HL-60/S4 treated with phorbol 12-myristate 13-acetate at 8.2 ng/mL for 4 days and 3 days (cell line): ENCODE data around the gene RUNX1.

Source experiments
- in situ Hi-C: fragments of 300-500 bp; cut with MboI; formaldehyde crosslinking; loops from 2 replicates; pipeline ENCODE4 v1.15.0; 2022; ENCODE audit warnings: low sequenced_read_pairs

RUNX1 gene

DNA sequence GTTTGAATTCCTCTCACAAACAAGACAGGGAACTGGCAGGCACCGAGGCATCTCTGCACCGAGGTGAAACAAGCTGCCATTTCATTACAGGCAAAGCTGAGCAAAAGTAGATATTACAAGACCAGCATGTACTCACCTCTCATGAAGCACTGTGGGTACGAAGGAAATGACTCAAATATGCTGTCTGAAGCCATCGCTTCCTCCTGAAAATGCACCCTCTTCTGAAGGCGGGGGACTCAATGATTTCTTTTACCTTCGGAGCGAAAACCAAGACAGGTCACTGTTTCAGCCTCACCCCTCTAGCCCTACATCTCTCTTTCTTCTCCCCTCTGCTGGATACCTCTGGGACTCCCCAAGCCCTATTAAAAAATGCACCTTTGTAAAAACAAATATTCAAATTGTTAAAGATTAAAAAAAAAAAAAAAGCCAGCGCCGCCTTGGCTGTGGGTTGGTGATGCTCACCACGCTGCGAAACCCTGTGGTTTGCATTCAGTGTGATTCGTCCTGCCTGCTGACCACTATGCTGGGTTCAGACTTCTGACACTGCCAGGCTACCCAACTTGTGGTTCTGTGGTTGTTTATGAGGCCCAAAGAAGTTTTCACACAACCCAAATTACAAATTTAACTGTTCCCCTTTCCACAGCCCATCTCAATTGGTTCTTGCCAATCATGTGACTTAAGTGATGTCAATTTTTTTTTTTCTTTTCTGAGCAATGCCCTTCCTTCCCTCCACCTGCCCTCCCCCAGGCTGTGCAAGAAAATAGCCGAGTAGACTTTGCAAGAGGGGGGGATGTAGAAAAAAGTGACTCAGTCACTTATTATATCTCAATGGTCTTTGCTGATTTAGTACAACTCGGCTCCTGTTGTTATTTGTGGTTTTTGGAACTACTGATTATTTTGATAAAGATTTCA is at the start of gene RUNX1:
Gene RUNX1 (minus strand): TSS at position 597 of the 912 bp plus-strand sequence.
- in situ Hi-C loops, result loop anchor here (25.0 kb wide), 1 partner anchor 888 kb away; no protein-coding TSS in a partner anchor

- in situ Hi-C loops, result no loop called here
Measured at GRCh38 chr21:35097525-35097924, 48.4 kb upstream of the RUNX1 start.

- in situ Hi-C loops, result no loop called here
Measured at GRCh38 chr21:35096959-35097358, 47.9 kb upstream of the RUNX1 start.

GRCh38 chr21:35095859-35096291 is 46.8 kb upstream of the RUNX1 start:
- in situ Hi-C loops, result no loop called here

- in situ Hi-C loops, result no loop called here
Measured at GRCh38 chr21:35093514-35093913, 44.4 kb upstream of the RUNX1 start.

GRCh38 chr21:35091496-35091895 is 42.4 kb upstream of the RUNX1 start:
- in situ Hi-C loops, result no loop called here

- in situ Hi-C loops, result no loop called here
Measured at GRCh38 chr21:35090403-35090802, 41.3 kb upstream of the RUNX1 start.

DNA sequence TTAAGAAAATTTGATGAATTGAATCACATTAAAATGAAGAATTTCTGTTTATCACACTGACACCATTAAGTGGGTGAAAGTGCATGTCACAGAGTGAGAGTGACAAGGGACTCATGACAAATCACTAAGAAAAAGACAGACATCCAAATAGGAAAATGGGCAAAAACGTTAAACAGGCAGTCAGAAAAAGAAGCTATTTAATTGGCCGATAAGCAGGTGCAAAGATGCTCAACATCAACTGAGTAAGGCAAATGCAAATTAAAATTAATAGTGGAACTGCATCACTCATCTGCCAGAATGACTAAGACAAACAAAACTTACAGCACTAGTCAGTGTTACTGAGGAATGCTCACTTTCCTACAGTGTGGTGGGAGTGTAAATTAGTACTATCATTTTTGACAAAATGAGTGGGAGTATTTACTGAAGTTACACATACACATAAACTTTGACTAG is 39.2 kb upstream of the RUNX1 start:
- in situ Hi-C loops, result no loop called here

DNA sequence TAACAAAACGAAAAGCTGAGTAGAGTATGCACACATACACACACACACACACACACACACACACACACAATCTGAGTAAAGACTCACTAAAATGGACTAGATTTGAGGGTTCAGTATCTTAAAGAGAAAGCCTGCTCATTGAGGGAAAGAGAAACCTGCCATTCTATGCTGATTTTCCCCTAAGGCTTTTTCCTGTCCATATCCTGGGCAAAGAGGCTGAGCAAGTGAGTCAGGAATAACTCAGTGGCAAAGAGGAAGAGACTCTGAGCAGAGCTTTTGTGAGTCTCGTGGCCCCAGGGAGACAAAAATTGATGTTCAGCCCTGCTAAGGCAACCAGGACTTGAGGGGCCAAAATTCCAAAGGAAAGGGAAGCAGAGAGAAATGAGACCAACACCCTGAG is 37.3 kb upstream of the RUNX1 start:
- in situ Hi-C loops, result no loop called here

- in situ Hi-C loops, result no loop called here
Measured at GRCh38 chr21:35084869-35085268, 35.8 kb upstream of the RUNX1 start.

- in situ Hi-C loops, result no loop called here
Measured at GRCh38 chr21:35083246-35083645, 34.1 kb upstream of the RUNX1 start.

DNA sequence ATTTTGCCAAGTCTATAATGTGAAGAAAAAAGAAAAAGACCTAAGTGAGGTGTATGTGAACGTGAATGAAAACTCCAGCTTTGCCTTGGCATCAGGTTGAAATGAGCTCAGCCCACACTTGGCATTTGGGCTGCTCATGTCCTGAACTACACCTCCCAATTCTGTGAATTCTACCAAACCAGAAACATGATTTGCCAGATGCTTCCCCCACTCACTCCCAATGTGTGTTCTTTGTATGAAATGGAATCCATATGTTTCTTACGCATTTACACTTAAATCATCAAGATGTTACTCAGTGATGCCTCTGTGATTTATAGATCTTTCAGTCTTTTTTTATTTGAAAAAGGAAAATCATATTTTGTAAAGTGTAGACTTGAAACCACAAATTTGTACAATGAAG is 32.8 kb upstream of the RUNX1 start:
- in situ Hi-C loops, result no loop called here

DNA sequence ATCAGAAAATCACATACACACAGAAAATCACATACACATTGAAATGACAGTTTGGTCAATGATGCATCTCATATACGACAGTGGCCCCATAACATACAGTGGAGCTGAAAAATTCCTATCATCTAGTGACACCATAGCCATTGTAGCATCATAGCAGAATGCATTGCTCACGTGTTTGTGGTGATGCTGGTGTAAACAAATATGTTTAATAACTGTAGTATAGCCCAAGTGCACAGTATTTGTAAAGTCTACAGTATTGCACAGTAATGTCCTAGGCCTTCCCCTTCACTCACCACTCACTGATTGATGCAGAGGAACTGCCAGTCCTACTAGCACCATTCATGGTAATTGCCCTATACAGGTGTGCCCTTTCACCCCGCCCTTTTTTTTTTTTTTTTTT is 30.1 kb upstream of the RUNX1 start:
- in situ Hi-C loops, result no loop called here

- in situ Hi-C loops, result no loop called here
Measured at GRCh38 chr21:35077975-35078374, 28.9 kb upstream of the RUNX1 start.

DNA sequence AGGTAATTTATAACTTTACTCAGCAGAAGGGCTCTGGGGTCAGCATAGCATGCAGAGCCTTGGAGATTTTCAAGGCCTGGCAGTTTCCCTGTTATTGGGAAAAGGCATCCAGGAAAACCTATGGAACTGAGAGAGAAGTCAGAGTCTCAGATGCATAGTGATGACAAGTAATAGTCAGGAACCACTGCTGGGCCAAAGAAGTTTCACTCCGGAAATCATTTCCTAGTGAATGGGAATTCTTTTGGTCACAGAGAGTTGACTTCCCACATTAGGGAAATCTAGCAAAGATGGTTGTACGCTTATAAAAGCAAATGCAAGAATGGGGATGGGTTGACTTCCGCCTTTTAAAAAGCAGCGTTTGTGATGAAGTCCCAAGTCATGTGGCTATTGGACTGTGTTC is 28.4 kb upstream of the RUNX1 start:
- in situ Hi-C loops, result no loop called here

DNA sequence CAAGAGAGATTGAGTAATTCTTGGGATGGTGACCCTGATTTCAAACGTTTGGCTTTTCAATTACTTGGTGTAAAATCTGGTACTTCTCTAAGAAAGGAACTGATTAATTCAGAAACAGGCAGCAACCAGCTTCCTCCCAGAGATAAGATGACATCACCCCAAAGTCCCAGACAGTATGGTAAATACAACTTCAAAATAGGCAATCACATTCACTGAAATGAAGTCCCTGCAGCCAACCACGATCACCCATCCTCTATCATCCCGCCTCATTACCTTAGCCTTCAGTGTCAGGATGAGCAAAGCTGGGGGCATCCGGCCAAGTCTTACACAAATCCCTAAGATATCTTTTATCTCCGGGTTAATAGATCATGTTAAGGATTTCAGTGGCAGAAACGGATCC is 26.4 kb upstream of the RUNX1 start:
- in situ Hi-C loops, result no loop called here

GRCh38 chr21:35072960-35073359 is 23.9 kb upstream of the RUNX1 start:
- in situ Hi-C loops, result no loop called here

DNA sequence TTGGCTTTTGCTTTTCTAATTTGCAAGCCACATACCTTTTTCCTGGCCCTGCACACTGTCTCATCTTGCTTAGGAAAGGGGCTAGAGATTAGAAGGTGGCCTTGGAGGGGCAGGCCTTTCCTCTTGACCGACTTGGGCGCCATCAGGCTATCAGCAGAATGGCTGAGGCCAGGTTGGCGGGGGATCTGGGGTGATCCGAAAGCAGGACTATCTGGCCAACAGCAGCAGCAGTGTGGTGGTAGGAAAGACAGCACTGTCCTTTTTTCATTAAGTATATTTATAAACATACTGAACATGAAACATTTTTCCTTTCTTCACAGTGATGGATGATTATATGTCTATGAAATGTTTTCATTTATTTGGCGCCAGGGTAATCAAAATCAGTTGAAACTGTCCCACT is 23.5 kb upstream of the RUNX1 start:
- in situ Hi-C loops, result no loop called here

GRCh38 chr21:35071347-35071746 is 22.2 kb upstream of the RUNX1 start:
- in situ Hi-C loops, result no loop called here

- in situ Hi-C loops, result no loop called here
Measured at GRCh38 chr21:35070436-35070835, 21.3 kb upstream of the RUNX1 start.

GRCh38 chr21:35066824-35067223 is 17.7 kb upstream of the RUNX1 start:
- in situ Hi-C loops, result no loop called here

DNA sequence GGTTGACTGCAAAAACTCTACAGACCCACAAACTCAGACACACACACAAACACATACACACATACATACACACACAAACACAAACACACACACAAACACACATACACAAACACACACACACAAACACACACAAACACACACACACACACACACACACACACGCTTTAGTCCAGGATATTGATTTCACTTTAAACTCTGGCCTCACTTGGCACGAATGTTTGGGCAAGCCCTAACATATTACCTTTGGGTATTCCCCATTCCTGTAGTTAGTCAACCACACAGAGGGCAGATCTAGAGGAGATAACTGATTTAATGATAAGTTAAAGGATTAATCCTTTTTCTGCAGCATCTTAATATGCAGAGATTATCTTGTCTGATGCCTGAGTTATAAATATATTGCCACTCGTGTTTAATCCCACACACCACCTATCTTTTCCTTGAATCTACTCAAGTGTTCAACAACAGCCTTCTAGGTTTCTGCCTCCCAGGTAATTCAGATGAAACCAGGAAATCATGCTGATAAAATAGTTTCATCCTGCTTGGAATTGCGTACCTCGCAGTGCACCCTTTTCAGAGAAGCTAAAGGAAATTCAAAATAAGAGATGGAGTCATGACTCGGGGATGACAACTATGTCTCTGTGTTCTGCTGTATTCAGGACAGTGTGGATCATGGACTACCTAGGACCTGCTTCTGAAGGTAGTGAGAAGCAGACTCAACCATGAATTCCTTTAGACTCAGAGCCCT is 14.5 kb upstream of the RUNX1 start:
- in situ Hi-C loops, result no loop called here
